HG02938 (cell line): Measurements from ENCODE around the gene TAF15.

Experiments used
- ATAC-seq: cut with Tn5 transposase; IDR thresholded peaks from one replicate; pipeline ENCODE4 v1.9.1; 2021; ENCODE audit warnings: mild to moderate bottlenecking, moderate library complexity; ENCODE audit not compliant: unreplicated experiment

TAF15 gene

GRCh38 chr17:35786941-35787432 lies 22.3 kb upstream of the TAF15 start:
- ATAC-seq, result no peak

DNA sequence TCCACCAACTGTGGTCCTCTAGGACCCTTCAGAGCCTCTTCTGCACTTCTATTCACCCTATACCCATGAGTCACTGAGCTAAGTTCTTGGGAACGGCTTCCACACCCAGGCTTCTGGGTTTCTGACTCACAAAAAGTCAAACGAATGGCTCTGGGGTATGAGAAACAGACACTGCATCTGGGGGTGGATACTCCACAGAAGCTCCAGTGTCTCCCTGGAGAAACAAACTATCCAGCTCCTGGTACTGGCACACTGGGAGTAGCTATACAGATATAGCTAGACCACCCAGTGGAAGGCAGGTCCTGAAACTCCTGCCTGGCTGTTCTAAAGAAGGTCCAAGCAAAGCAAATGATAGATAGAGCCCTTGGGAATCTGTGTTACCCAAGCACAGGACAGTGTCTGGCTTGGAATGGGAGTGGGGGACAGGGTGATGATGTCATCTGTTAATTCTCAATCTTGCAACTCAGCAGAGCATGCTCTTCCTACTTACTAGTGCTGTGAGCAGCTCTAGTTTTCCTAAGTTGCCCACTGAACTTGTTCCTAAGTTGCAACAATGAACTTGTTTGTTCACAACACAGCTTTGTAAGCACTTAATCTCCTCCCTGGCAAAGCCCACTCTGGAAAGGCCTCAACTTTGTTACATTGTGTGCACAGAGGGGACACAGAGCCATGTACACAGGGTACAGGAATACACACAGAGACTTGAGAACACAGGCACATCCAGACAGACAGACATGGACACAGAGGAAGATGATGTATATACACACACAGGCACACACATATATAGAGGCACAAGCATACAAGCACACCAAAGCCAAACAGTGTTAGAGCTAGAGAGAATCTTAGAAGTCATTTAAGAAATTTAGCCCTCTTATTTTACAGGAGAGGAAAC lies 20.6 kb upstream of the TAF15 start:
- no peak for ATAC-seq

DNA sequence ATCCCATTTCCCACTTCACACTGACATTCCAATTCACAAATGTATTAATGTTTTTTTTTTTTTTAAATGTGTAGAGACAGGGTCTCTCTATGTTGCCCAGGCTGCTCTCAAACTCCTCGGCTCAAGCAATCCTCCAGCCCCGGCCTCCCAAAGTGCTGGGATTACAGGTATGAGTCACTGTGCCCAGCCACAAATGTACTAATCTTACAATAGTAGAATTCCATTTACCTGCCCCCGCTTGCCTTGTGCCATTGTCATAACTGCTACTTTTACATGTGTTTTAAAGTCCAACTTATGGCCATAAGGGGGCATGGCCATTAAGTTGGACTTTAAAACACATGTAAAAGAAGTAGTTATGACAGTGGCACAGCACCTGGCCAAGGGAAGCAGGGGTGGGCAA lies 18.4 kb upstream of the TAF15 start:
- no peak for ATAC-seq

GRCh38 chr17:35791681-35792350 lies 17.5 kb upstream of the TAF15 start:
- no peak for ATAC-seq

DNA sequence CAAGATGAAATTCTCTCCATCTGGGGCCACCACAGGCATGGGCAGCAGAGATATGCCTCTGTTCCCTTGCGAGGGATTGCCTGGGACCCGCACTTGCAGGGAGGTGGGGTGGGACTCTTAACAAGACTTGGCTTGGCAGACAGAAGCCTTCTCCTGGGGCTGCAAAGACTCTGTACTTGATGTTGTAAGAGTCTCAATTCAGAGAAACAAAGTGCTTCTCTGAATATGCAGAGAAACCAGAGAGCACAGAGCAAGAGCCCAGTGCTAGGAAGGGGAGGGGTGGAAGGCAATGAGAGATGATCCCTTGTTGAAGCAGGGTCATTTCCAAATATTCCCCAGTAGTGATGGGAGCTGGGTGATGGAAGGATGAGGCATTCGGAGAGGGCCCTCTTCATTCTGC lies 16.0 kb upstream of the TAF15 start:
- no peak for ATAC-seq

GRCh38 chr17:35795007-35795870 lies 14.0 kb upstream of the TAF15 start, which contains the start of gene MMP28:
Gene MMP28, minus strand, starts transcription at chr17:35795641. Its CDS starts 264 bp downstream, at chr17:35795377.
- ATAC-seq, result no peak

- ATAC-seq, result no peak
These were observed 13.4 kb upstream of the TAF15 start for GRCh38 chr17:35795871-35796265.

- ATAC-seq, result no peak
These were observed 12.3 kb upstream of the TAF15 start for GRCh38 chr17:35796942-35797341.

GRCh38 chr17:35797370-35797769 lies 11.9 kb upstream of the TAF15 start:
- ATAC-seq, result no peak

DNA sequence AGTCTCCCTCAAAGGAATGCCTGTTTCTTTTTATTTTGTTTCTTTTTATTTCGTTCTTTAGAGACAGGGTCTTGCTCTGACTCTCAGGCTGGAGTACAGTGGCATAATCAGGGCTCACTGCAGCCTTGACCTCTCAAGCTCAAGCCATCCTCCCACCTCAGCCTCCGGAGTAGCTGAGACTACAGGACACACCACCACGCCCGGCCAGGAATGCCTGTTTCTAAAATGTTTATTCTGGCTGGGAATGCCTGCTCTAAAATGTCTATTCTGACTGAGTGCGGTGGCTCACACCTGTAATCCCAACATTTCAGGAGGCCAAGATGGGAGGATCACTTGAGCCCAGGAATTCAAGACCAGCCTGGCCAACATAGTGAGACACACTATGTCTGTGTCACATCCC lies 11.4 kb upstream of the TAF15 start:
- no peak for ATAC-seq

DNA sequence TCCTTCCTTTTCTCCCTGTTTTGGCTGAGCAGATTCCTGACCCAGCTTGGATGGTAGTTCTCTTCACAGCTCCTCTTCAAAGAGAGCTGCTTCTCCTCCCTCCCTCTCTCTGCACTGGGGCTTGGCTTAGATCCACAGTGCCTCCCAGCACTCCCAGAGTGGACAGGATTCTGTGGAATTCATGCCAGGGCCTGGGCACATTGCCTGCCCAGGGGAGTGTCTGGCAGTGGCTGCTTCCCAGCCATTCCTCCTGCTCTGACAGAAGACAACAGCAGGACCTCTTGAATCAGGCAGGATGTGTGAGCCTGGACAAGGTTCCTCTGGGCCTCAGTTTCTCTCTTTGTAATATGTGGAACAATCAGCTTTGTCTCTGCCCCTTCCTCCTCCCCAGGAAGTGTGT lies 9.3 kb upstream of the TAF15 start:
- ATAC-seq, result no peak

DNA sequence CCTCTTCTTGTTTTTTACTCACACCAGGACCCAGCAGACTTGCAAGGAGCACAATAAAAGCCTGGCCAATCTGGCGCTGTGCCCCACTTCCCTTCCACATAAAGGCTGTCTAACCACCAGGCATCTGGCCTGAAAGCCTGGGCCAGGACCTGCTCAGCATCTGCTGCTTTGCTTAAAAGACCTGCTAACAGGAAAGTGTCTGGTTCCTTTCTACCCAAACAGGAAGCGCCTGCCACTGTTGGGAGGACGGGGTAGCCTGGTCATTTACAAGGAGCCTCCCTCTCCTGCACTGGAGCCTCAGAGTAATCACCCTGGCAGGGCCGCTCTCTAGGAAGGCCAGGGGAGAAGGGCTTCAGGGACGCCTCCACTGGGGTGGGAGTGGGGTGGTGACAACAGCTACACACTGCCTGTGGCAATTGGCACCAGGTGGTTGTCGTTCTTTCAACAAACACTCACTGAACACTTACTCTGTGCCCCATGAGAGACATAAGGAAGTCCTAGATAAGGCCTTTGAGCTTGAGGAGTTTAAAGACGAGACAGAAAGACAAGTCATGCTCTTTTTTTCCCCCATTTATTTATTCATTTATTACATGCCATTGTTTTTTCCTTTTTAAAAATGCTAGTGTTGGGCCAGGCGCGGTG lies 7.6 kb upstream of the TAF15 start:
- no peak for ATAC-seq

GRCh38 chr17:35804658-35805192 lies 4.6 kb upstream of the TAF15 start:
- no peak for ATAC-seq

DNA sequence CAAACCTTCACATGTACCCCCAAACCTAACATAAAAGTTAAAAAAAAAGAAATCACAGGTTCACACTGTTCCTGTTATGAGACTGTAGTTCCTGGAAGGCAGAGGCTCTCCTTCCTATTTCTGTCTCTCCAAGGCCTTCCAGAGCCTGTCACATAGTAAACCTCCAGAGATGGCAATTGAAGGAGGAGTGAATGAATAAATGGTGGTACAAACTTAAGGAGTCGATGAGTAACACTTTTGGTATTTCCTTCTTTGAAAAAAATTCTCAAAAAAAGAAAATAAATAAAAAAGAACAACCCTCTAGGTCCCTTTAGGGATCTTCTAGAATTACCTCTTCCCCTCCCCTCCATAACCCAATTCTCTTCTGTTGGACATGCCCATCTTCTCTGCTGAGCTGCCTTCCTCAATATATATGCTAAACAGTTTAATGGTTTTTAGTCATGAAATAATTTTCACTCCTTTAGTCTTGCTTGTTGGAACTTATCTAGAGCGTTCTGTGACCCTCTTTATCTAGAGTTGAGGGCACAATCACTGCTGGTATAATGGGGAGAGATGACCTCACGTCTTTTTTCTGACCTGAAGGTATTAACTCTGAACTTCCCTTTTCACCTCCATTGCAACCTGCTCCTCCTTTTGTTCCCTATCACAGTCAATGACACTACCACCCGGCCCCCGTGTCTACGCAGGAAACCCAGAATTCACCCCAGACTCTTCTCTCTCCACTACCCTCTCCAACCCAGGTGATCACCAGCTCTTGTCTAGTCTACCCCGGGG lies 1.7 kb upstream of the TAF15 start:
- ATAC-seq, result no peak

DNA sequence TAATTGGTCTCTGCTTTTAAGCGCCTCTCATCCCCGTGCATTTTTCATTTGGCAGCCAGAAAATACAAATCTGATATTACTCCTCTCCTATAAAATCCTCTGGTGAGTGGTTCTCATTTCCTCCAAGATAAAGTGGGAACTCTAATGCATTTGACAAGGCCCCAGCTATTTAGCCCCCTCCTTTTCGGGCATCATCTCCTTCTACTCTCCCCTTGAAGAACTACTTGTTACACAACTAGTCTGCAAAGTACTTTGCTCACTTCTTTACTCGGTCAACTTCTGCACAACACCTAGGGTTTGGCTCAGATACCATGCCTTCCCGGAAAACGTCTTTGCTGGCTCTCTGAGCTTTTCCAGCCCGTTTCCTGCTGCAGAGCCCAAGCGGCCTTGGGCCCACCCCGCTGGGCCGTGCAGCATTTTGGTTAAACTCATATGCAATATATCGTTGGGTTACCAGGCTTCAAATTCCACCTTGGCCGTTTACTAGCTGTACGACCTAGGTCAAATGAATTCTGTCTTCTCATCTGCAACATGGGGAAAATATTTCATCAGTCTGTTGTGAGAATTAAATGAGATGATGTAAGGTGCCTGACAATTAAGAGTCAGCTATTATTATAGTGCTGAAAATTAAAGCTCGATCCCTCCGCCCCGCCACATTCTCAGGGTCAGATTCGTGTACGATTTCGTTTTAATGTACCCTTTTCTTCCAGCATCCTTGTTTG lies 883 bp upstream of the TAF15 start:
- no peak for ATAC-seq

- no peak for ATAC-seq
These were observed 674 bp downstream of the TAF15 start for GRCh38 chr17:35809855-35810461.

- ATAC-seq, result no peak
These were observed 2.5 kb downstream of the TAF15 start for GRCh38 chr17:35811759-35812158.

GRCh38 chr17:35812456-35812855 lies 3.2 kb downstream of the TAF15 start:
- ATAC-seq, result no peak

- no peak for ATAC-seq
These were observed 7.4 kb downstream of the TAF15 start for GRCh38 chr17:35816723-35817122.
